NK-92 treated with Interleukin-12 subunit alpha and Interleukin-12 subunit beta, amount 100 ng/mL, for 24 hours (cell line): ENCODE results near the gene PAQR4.

Source experiments
- DNase-seq: peaks from one replicate; lab custom pipeline; 2025; lab: John Stamatoyannopoulos, UW

PAQR4 gene

DNA sequence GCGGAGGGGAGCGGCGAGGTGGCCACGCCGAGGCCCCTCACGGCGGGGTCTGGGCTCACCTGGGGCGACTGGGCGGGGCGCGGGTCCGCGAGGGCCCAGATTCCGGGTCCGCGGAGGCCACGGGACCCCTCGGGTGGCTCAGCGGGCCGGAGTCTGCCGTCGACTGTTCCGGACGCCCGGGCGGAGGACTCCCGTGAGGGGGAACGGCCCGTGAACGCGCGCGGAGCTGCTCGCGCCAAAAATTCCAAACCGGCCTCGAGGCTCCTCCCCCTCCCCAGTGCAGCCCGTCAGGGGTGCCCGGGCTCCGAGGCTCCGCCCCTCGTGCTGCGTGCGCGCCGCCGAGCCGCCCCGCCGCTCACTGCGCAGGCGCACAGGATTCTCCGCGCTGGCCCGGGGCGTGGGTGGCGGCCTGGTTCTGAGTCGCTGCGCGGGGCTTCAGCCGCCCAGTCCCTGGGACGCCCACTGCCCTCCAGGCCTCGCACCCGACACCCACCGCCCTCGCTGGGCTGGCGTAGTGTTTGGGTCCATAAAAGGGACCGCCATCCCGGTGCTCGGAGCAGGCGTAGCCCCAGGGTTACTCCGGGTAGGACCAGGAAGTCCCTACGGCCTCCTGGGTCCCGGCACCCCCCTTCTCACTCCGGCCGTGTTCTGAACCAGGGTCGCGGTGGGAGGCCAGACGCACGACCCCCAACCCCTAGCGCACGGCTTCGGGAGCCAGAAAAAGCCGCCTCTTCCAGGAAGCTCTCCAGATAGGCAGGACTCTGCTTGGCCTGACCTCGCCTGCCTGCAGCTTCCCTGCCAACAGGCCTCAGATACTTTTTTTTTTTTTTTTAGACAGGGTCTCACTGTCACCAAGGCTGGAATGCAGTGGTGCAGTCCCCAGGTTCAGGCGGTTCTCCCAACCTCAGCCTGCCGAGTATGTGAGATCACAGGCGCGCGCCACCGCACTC, 11.4 kb downstream of the PAQR4 start, which contains the start of gene PKMYT1:
PKMYT1 (minus strand) TSS at position 220 of the 950 bp plus-strand sequence. CDS start 789 bp downstream, outside the sequence.
- peak; percentile 89 for DNase-seq

DNA sequence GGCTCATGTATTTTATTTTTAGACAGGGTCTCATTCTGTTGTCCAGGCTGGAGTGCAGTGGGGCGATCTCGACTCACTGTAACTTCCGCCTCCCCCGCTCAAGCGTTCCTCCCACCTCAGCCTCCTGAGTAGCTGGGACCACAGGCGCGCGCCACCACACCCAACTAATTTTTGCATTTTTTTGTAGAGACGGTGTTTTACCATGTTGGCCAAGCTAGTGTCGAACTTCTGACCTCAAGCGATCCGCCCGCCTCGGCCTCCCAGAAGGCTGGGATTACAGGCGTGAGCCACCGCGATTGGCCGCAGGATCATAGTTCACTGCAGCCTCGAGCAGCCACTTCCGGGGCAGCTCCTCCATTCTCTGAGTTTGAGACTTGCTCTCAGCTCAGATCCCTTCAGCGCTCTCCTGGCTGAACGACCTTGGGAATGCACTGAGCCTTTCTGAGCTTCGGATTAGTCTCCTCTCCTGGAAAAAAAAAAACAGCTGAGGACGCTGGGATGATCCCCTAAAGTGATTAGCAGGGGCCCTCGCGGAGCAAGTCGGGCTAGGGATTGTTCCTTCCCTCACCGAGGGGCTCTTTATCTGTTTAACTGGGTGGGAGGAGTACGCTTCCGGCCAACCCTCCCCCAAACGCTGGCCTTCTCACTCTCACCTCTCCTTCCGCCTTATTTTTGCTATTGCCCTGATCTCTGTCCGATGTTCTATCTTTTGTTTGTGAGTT, 12.2 kb downstream of the PAQR4 start:
- no peak for DNase-seq

GRCh38 chr16:2981899-2982250, 12.7 kb downstream of the PAQR4 start:
- DNase-seq, result no peak

GRCh38 chr16:2982402-2982801, 13.3 kb downstream of the PAQR4 start:
- DNase-seq, result no peak

- peak; percentile 68 for DNase-seq
These were observed 14.6 kb downstream of the PAQR4 start for GRCh38 chr16:2983706-2984136.

GRCh38 chr16:2985462-2985861, 16.3 kb downstream of the PAQR4 start:
- DNase-seq, result no peak

DNA sequence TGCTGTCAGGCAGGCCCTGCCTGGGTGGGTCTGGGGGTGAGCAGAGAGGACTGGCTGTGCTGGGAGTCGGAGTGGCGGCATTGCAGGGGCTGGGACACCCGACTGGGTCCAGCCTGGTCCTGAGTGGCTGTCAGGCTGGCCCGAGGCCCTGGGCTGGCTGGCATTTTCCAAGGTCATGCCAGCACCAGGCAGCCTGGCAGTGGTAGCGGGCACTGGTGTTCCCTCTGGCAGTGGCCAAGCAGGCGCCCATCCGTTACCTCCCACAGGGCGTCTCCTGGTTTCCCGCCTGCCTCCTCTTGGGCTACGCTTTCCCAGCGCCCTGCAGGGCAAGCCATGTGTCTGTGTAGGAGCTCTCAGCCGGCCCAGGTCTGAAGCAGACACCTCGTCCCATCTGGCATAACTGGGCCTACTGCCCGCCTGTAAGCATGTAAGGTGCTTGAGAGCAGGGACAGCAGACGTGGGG, 16.8 kb downstream of the PAQR4 start:
- DNase-seq, result no peak

- no peak for DNase-seq
These were observed 17.6 kb downstream of the PAQR4 start for GRCh38 chr16:2986623-2987188.

DNA sequence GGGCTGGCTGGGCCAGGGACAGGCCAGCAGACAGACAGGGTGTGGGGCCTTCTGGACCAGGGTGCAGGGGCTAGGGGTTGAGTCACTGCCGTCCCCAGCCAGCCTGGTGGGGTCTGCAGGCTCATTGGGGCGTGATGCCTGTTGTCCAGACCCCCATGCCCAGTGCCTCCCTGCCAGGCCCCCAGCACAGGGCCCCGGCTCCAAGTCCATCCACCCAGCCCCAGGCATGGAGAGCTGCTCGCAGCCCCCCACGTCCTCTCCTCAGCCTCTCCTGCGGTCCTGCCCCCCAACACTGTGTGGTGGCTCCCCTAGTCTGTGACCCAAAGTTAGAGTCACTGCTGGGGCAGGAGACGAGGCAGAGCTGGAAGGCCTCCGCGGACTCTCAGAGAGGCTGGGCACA, 18.1 kb downstream of the PAQR4 start:
- no peak for DNase-seq

- DNase-seq, result no peak
These were observed 18.7 kb downstream of the PAQR4 start for GRCh38 chr16:2987833-2988232.

- no peak for DNase-seq
These were observed 19.5 kb downstream of the PAQR4 start for GRCh38 chr16:2988590-2989099.

DNA sequence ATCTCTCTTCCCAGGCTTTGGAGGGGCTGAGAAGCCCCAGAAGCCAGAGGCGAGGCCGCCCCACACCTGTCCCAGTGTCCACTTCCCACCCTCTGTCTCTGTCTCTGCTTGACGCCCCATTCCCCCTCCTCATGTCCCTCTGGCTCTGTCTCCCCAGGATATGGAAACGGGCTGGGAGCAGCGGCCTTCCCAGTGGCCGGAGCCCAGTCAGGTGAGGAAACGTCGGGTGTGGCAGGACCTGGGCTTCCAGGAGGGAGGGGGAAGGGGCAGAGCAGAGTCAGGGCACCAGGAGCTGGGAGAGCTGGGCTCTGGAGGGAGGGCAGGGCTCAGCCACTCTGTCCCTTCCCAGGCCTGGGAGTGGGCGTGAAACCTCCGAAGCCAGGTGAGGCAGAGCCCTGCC, 21.7 kb downstream of the PAQR4 start:
- DNase-seq, result no peak

DNA sequence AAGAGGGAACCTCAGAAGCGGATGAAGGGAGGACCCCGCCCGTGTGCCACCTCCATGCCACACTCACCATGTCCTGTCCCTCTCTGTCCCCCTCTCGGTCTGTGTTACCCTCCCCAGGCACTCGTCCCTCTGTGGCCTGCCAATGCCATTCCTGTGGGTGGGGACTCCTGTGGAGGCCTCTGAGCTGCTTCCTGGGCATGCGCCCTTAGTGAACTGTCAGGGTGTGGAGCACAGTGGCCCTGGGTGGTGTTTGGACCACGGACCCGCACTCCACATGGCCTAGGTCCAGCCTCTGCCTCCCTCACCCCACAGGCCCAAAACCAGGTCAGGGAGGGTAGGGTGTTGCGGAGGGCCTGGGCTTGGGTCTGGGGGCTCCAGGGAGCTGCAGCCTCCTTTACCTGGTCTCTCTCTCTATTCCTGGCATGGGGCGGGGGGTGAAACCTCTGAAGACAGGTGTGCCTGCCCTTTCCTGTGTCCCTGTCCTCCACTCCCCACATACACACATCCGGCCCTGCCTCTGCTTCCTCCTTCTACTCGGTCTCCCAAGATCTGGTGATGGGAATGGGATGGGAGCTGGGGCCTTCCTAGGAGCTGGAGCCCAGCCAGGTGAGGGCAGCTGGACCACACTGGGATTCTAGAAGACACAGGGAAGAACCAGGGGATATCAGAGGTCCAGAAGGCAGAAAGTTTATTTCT, 22.6 kb downstream of the PAQR4 start:
- no peak for DNase-seq

DNA sequence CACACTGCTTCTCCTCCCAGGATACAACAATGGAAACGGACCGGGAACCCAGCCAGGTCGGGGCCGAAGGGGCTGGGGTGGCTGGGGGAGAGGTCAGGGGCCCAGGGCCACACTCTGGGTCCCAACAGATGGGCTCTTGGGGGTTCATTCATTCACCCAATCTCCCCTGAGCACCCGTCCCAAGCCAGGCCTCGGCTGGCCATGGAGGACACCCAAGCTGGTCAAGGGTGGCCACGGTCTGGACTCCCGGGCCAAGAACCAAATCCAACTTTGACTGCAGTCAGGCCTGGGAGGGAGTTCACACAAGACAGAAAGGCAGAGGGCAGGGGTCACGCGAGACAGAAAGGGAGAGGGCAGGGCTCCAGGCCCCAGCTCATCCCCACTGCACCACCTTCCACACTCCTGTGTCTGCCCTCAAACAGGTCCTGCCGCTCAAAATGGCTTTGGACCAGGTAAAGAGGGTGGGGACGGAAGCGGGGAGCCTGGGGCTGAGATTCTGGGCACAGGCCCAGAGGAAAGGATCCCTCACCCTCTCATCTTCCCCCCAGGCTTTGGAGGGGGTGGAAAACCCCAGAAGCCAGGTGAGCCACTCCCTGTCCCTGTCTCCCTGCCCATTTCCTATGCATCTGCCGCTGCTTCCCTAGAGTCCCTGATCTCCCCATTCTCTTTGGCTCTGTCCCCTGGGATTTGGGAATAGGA, 23.4 kb downstream of the PAQR4 start:
- no peak for DNase-seq

DNA sequence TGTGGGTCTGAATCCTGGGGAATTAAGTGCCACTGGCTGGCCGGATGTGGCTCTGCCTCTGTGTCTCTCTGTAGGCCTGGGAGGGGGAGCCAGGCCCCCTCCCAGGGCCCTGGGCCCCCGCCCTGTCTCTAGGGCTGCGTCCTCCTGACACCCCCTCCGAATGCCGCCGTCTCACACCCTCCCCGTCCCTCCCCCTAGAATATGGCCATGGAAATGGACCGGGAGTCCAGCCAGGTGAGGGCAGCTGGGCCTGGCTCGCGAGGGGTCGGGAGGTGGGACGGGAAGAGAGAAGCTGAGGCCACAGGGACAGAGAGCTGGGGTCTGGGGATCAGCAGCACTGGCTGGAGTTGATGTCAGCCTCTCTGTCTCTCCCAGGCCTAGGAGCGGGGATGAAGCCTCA, 27.1 kb downstream of the PAQR4 start:
- no peak for DNase-seq

DNA sequence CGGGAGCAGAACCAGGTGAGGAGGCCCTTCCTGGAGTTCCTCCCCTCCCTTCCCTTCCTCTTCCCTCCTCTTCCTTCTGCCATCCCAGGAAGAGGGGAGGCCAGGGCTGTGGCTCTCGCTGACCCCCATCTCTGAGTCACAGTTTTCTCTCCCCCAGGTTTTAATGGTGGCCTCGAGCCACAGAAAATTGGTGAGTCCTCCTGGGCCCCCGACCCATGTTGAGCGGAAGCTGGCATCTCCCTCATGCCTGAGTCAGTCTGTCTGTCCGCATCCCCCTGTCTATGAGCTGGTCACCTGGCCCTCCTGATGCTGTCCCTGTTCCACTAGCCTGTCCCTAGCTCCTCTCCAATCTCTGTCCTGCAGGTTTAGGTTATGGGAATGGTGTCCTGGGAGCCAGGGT, 30.8 kb downstream of the PAQR4 start:
- no peak for DNase-seq

DNA sequence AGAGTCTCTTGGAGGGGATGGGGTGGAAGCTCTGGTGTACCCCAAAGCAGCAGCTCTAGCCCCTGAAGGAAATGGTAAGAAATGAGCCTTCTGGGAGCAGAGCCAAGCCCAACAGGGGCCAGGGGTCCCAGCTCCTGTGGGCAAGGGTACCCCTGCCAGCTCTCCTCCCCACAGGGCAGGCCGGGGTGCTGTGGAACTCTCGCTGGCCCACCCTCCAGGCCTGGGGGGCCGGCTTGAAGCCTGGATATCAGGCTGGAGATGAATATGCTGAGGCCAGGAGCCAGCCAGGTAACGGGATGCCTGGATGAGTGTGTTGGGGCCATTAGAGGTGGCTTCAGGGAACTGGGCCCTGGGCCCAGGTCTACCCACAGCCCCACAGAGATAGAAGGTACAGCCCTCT, 31.4 kb downstream of the PAQR4 start:
- no peak for DNase-seq

DNA sequence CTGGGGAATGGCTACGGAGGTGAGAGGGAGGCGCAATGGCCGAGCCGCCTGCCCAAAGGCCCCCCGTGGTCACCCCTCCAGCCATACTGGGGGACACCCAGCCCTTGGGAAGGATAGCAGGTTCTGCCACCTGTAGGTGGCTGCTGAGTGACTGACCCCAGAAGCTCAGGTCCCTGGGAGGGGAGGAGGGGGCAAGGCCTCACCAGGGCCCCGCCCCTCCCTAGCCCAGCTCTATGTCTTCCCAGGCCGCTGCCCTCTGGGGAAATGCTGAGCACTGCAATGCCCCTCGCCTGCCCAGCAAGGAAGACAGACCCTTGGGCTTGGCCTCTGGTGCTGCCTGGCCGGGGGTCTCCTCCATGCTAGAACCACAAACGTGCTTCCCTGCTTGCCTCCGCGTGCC, 32.2 kb downstream of the PAQR4 start:
- no peak for DNase-seq

- peak; percentile 85 for DNase-seq
These were observed 34.6 kb downstream of the PAQR4 start for GRCh38 chr16:3003582-3004270.

DNA sequence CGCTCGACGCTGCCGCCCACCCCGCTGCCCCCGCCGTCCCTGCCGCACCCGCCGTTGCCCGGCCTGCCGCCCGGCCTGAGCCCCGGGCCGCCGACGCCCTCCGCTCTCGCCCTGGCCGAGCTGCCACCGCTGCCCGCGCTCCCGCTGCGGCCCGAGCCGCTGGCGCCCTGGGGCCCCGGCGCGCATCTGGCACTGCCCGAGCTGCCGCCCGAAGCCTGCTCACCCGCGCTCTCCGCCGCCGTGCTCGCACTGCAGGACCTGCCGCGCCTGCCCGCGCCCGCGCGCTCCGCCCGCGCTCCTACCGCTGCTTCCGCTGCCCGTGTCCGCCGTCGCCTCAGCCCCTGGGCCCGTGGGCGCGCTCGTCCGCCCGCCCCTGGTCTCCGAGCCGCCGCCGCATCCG, 35.2 kb downstream of the PAQR4 start:
- no peak for DNase-seq
